COLO668 (cell line): ENCODE measurements around the gene PRR11.
"Not testable (repeated sequence)": the region's sequence is repeated elsewhere in the genome, so short reads cannot be mapped to it uniquely, and the experiment has no call there.

ENCODE experiments used
- DNase-seq: peaks from one replicate; lab custom pipeline; 2025; ENCODE audit not compliant: unreplicated experiment; lab: John Stamatoyannopoulos, UW

The PRR11 gene

DNA sequence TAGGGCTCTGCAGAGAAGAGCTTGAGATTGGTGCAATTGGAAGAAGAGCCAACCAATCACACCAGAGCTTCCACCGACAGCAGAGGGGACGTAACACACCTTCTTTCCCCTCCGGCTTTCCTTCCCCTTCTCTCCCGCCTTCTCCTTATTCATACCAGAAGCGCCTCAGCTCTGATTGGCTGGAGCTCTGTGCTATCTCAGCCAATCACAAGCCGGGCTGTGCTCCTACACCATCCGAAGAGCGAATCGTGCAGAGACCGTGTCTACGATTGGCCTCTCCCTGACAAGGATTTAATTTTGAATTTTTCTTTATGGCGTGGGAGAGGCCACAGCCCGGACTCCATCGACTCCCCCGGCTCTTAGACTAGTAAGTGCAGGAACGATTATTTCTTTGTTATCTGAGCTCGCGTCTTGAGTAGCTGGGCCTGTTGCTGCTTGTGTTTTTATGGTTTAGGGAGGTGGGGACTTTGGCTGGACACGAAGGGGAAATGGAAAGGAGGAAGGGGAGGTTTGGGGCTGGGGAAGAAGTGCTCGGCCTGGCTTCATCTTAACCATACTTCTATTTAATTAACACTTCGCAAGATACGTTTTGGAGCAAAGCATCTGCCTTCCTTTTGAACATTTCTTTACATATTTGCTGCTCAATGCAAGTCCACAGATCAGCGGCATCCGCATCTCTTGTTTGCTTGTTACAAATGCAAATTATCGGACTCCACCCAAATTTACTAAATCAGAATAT is at the start of gene PRR11:
Gene PRR11, plus strand, starts transcription at position 308 of the 739 bp plus-strand sequence. CDS start 14,007 bp downstream, outside the sequence.
- DNase-seq = peak; percentile 93

DNA sequence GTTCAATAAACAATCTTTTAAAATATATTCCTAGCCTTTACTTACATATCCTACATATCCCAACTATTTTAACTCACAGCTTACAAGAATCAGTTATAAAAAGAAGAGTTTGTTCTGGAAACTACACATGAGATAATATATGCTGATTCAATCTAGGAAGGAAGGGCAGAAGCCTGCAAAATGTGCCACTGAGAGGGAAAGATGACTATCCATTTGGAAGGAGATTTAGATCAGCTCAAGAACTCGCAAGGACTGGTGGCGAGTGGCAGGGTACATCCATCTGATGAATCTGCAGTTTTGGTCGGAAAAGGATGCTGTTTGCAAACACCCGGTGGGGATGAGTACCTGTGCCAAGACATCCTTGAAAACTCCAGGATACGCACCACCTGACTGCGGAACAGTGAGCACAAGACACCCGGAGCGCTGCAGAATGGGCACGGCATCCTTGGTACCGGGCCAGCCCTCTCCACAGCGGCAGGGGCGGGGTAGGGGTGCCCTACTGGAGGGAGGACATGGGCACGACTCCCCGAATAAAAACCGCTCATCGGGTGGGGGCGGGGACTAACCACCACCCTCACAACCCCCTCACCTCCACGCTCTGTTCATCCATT is 49.6 kb upstream of the PRR11 start:
- DNase-seq = peak; percentile 49

DNA sequence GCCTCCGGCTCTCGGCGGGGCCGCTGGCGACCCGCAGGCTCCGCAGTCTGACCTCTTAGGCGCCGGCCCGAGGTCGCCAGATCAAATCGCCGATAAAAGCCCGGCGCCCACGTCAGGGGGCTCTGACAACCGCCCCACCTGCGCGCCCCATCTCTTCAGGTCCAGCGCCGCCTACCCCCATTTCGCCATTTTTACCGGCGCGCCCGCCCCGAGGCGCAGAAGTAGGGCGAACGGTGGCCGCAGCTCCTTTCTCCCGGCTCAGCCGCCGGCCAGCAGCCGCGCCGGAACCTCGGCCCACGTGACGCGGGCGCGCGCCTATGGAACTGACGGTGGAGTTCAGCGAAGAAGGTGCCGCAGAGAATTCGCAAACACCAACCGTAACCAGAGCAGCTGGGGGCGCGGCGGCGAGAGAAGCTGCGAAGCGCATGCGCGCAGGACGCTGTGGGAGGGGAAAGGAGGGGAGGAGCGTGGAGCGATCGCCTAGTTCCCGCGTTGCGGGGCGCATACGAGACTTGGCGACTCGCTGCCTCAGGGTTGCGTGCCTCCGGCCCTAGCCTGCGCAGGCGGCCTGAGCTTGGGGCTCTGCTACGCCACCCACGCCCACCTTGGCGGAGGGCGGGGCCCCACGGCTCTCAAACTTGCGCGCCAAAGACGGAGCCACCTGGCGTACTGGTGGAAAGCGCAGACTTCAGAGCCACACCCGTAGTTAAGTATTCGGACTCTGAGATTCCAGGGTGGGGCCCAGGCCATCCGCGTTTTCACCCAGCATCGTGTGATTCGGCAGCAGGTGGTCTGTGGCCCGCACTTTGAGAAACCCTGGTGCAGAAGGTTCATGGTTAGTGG is 48.9 kb upstream of the PRR11 start, which contains the start of gene TRIM37:
Gene TRIM37, minus strand, starts transcription at position 418 of the 843 bp plus-strand sequence. CDS start 419 bp downstream, outside the sequence.
- DNase-seq = peak; percentile 96

DNA sequence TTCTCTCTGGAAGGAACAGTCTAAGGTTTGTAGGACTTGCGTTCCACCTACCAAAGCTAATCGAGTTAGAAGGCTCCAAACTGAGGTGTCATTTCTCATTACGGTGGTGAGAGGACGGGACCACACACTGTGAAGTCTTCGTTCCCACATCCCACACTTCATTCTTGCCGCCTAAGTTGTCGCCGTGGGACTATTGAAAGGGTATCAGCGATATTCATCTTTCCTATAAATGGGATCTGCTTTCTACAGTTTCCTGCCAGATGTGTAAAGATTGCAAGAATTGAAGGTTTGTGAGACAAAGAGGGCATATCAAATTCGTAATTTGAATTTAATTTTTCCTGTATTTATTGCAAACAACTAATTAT is 48.3 kb upstream of the PRR11 start:
- no peak for DNase-seq

DNA sequence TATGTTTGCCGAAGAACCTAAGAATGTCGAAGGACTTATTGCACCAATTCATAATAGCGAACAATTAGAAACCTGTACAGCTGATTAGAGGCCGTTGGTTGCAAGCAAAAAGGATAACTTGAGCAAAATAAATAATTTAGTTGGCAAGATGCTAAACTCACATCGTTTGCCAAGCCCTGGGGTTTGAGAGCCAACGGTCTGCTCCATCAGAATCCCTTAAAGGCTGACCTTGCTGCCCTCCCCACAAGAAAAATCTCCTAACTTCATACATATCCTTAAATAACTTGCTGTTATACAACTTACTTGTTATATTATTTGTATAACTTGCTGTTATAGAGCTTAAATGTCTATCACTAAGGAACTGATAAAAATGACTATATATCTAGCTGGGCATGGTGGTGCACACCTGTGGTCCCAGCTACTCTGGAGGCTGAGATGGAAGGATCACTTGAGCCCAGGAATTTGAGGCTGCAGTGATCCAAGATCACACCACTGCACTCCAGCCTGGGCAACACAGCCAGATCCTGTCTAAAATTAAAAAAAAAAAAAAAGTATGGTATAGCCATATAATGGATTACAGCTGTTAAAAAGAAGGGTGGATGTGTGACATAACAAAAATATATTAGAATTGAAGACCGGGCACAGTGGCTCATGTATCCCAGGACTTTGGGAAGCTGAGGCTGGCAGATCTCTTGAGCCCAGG is 47.0 kb upstream of the PRR11 start:
- DNase-seq = no peak

DNA sequence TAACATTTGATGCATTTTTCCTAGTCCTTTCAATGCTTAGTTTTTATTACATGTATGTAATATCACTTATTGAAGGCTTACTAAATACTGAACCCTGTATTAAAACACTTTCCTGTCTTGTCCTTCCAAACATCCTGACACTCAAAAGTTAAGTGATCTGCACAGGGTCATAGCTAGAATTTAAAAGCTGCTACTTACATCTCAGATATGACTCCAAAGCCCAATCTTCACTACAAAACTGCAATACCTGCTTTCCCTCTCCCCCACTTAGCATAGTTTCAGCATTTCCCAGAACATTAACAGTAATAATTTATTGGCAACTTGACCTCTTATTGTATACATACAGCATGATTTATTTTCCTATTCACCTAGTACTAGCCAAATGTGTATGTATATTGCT is 44.6 kb upstream of the PRR11 start:
- no peak for DNase-seq

DNA sequence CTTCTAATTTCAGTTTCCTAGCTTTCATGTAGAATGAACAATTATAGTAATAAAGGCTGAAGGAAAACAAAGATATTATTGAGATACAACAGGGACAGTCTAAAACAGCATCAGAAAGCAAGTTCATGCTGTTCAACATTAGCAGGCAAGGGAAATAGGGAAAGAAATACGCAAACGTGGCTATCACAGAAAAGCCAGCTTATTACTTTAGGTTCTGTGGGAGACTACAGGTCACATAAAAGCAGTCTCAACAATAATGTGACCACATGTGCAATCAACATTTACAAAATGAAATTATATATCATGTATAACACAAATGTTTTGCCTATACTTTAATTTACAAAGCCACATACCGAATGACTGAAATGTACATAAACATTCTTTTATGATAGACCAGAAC is 44.0 kb upstream of the PRR11 start:
- no peak for DNase-seq

DNA sequence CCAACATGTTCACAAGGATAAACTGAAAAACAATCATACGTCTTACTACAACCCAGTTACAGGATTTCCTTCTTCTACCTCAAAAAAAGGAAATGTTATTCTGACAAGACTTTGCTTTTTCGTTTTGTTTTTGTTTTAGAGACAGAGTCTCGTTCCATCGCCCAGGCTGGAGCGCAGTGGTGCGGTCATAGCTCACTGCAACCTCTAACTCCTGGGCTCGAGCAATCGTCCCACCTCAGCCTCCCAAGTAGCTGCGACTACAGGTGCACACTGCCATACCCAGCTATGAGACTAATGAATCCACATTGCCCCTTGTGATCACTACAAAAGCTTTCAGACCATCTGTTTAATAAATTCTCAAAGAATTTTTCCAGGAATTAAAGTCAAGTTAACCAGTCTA is 40.1 kb upstream of the PRR11 start:
- DNase-seq = no peak

DNA sequence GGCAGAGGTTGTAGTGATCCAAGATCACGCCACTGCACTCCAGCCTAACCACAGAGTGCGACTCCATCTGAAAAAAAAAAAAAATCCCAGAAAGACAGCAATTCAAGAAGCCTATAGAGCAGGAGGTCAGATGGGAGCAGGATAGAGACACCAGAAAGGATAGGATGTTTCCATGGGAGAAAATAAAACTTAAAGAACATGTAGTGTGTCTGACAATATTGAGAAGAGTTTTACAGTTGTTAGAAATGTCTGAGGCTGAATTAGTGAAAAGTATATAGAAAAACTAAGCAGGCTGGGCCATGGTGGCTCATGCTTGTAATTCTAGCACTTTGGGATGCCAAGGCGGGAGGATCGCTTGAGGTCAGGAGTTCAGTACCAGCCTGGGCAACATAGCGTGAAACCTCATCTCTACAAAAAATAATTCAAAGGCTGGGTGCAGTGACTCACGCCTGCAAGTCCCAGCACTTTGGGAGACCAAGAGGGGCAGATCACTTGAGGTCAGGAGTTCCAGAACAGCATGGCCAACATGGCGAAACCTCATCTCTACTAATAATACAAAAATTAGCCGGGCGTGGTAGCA is 33.6 kb upstream of the PRR11 start:
- no peak for DNase-seq

DNA sequence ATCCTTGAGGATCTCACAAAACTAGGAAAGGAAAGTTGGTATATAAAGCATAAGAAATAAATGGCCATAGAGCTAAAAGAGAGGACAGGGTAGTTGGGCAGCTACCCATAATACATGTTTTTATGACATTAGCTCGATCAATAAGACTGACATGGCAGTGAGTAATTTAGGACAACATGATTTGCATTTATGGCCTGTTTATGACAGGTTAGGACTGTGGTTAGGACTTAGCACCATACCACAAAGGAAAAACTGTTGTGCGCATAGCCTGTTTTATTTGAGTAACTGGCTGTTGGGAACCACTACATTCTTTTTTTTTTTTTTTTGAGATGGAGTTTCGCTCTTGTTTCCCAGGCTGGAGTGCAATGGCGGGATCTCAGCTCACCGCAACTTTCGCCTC is 30.9 kb upstream of the PRR11 start:
- DNase-seq = no peak

DNA sequence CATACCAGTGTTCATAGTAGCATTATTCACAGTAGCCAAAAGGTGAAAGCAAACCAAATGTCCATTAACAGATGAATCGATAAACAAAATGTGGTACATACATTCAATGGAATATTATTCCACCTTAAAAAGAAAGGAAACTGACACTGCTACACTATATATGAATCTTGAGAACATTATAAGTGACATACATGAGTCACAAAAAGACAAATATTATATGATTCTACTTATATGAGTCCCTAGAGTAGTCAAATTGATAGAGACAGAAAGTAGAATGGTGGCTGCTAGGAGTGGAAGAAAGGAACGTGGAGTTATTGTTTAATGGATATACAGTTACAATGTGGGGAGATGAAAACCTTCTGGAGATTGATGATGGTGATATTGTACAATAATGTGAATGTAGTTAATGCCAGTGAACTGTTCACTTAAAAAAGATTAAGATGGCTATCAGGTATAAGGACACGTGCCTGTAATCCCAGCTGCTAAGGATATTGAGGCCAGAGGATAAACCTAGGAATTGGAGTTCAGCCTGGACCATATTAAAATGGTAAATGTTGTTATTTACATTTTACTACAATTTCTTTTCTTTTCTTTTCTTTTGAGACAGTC is 28.6 kb upstream of the PRR11 start:
- DNase-seq = no peak

DNA sequence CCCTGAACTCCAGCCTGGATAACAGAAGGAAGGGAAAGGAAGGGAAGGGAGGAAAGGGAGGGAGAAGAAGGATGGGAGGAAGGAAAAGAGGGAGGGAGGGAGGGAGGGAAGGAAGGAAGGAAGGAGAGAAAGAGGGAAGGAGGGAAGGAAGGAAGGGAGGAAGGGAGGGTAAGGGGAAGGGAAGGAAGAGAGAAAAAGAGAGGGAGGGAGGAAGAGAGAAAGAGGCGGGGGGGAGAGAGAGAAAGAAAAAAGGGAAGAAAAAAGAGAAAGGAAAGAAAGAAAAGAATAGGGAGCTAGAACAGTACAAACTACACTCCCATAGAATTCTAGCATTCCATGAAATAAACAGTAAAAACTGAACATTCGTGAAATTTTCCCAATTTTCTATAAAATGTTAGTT is 25.7 kb upstream of the PRR11 start:
- DNase-seq = no peak

DNA sequence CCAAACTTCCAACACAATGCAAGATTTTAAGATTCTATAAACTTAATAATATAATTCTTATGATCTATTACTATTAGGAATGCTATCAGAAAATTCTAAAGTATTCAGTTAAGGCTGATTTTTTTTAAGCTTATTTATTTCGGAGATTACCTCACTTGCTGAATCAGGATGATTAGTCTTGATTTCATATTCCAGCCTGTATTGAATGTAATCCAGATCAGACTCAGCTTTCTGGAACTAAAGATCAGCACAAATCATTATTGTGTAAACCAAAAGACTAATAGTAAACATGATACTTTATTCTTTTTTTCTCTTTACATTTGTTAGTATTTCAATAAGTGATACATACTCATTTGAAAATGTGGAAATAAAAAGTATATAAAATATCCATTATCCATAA is 24.4 kb upstream of the PRR11 start:
- DNase-seq = no peak

DNA sequence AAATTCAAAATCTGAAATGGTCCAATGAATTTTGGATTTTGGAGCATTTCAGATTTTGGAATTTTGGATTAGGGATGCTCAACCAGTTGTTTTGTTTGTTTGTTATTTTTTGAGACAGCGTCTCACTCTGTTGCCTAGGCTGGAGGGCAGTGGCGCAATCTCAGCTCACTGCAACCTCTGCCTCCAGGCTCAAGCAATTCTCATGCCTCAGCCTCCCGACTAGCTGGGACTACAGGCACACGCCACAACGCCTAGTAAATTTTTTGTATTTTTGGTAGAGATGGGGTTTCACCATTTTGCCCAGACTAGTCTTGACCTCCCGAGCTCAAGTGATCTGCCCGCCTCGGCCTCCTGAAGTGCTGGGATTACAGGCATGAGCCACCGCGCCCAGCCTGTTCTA is 17.2 kb upstream of the PRR11 start:
- not testable (repeated sequence) for DNase-seq

DNA sequence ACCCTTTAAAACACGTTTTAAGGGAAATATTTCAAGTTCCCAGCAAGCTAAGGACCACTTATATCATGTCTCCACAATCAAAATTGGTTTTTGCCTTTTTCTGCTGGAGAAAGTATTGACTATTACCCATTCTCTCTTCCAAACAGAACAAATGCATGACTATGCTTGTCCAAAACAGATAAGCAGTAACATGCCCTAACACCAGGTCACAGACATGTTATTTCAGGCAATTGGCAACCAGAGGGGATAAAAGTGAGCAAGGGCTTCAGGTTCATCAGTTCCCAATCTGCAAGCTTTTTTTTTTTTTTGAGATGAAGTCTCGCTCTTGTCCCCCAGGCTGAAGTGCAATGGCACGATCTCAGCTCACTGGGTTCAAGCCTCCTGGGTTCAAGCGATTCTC is 15.6 kb upstream of the PRR11 start:
- no peak for DNase-seq

DNA sequence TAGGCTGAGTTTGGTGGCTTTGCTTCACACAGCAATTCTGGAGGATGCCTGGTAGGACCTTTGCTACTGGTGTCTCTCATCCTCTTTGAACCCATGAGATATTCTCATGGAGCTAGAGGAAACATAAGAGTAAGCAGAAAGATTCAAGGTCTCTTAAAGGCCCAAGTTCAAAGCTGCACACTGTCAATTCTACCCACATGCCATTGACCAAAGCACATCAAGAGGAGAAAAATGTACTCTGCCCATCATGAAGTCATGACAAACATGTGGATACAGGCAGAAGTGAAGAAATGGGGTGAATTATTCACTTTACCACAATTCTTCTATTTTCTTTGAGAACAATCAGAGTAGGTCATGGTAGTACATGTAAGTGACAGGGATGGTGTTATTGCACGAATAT is 13.7 kb upstream of the PRR11 start:
- no peak for DNase-seq

DNA sequence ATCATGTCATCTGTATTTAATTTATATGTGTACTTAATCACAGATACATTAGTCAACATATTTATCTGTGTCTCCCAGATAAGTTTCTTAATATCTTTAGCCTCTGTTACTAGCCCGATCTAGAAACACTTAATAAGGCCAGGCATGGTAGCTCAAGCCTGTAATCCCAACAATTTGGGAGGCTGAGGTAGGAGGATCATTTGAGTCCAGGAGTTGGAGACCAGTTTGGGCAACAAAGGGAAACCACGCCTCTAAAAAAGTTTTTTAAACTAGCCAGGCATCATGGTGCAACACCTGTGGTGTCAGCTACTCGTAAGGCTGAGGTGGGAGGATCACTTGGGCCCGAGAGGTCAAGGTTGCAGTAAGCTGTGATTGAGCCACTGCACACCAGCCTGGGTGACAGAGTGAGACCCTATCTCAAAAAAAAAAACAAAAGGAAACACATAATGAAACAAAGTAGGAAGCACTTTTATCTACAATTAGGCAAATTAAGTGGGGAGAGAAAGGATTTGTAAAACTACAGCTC is 9.9 kb upstream of the PRR11 start:
- DNase-seq = no peak

DNA sequence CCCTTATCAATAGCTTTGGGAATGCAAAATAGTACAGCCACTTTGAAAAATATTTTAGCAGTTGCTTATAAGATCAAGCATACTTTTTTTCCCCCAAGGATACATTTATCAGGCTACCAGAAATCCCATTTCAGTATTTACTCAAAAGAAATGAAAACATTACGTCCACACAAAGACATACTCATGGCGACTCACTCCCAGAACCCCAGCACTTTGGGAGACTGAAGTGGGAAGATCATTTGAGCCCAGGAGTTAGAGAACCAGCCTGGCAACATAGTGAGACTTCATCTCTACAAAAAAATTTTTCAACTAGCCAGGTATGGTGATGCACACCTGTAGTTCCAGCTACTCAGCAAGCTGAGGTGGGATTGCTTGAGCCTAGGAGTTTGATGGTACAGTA is 6.5 kb upstream of the PRR11 start:
- no peak for DNase-seq

DNA sequence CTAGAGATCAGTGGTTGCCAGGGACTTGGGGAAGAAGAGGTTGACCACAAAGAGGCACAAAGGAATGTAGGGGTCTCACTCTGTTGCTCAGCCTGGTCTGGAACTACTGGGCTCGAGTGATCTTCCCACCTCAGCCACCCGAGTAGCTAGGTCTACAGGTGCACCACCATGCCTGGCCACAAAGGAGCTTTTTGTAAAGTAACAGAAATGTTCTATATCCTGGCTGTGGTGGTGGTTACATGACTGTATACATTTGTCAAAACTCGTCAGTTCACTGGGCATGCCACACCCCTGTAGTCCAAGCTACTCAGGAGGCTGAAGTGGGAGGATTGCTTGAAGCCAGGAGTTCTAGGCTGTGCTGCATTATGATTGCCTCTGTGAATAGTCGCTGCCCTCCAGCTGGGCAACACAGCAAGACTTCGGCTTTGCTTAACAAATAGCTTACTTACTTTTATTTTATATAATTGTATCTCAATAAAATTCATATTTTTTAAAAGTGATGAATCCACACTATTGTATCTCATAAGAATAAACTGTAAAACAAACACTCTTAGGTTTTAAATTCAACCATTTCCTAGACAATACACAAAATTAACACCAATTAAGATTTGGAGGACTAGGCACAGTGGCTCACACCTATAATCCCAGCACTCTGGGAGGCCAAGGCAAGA is 5.6 kb upstream of the PRR11 start:
- DNase-seq = no peak

DNA sequence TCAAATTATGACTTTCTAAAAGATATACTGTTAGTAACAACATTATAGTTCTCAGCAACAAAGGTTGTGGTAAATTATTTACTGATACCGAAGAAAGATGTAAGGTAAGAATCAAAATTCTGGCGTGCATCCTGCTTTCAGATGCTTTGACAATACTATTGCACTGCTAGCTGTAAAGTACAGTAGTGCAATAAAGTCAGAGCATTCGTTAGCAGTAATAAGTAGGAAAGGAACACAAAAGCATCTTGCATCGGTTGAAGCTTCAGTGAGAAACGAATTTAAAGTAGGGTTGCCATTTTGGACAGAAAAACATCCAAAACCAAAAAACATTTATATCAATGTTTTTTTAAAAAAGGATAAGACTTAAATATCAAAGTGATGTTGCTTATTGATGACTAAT is 4.5 kb upstream of the PRR11 start:
- no peak for DNase-seq
